Right atrium auricular region (tissue), 2 donors: Measurements from ENCODE around the gene TMEM255B. TPM values are rescaled to one million over a fixed set of nuclear protein-coding genes. Genes with fewer than 3 reads are reported as not detected.
"Not testable (repeated sequence)": the region's sequence is repeated elsewhere in the genome, so short reads cannot be mapped to it uniquely, and the experiment has no call there.

Source experiments
- DNase-seq: peaks from one replicate; pipeline ENCODE4 v3.0.0-alpha.2; 2019; ENCODE audit warnings: low spot score
- H3K27ac ChIP-seq, 2 donors: fragments of 200-600 bp; sonication (generic); 1 replicate in 1 of 2; 2 replicates in 1 of 2; pipeline ENCODE4 v1.5.1; 2016 to 2019
- H3K27me3 ChIP-seq, 2 donors: fragments of 200-600 bp; sonication (generic); one replicate each; pipeline versions ENCODE4 v1.5.1 to v1.6.0; 2017 to 2019
- H3K36me3 ChIP-seq: fragments of 200-600 bp; sonication (generic); one replicate; pipeline ENCODE4 v1.5.1; 2016
- H3K4me1 ChIP-seq, 2 donors: fragments of 200-600 bp; sonication (generic); one replicate each; pipeline versions ENCODE4 v1.5.1 to v1.6.0; 2017 to 2019
- H3K4me3 ChIP-seq, 2 donors: fragments of 200-600 bp; sonication (generic); 1 replicate in 1 of 2; 2 replicates in 1 of 2; pipeline ENCODE4 v1.5.1; 2017 to 2019; ENCODE audit warnings: mild to moderate bottlenecking in 1 of 2, moderate library complexity in 1 of 2
- H3K9me3 ChIP-seq, 2 donors: fragments of 200-600 bp; sonication (generic); one replicate each; pipeline ENCODE4 v1.5.1; 2019
- total RNA-seq, 2 donors: library from RNA; depleted of rRNA; stranded (reverse); fragments of >200 nt; gene quantifications; one replicate each; pipeline ENCODE4 v1.1.0, GENCODE V29; 2016
- TF ChIP-seq, protein P1 (sequence below), 2 donors: fragments of 200-600 bp; sonication (generic); IDR thresholded peaks; one replicate each; pipeline ENCODE4 v1.5.1; 2019; ENCODE audit warnings: antibody characterized with exemption in 2 of 2

Gene TMEM255B
- total RNA-seq, 2 donors from 2014 or later = 5.2 to 6.0 TPM

DNA sequence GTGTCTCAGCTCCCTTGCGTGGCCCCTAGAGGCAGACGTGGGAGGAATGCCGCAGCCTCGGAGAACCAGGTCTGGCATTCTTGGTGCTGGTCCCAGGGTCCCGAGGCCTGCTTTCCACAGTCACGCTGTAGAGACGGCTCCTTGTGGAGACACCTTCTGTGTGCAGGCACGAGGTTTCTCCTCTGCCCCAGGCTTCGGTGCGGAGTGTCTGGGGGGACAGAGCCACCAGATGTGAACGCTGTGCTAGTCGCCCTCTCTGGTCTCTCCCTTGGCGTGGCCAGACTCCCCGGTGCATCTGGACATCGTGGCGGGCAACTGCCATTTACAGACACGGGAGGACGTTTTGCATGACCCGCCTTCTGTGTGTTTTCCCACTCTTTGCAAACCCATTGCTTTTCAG lies 7.5 kb upstream of the TMEM255B start:
- TF ChIP-seq, protein P1, sequence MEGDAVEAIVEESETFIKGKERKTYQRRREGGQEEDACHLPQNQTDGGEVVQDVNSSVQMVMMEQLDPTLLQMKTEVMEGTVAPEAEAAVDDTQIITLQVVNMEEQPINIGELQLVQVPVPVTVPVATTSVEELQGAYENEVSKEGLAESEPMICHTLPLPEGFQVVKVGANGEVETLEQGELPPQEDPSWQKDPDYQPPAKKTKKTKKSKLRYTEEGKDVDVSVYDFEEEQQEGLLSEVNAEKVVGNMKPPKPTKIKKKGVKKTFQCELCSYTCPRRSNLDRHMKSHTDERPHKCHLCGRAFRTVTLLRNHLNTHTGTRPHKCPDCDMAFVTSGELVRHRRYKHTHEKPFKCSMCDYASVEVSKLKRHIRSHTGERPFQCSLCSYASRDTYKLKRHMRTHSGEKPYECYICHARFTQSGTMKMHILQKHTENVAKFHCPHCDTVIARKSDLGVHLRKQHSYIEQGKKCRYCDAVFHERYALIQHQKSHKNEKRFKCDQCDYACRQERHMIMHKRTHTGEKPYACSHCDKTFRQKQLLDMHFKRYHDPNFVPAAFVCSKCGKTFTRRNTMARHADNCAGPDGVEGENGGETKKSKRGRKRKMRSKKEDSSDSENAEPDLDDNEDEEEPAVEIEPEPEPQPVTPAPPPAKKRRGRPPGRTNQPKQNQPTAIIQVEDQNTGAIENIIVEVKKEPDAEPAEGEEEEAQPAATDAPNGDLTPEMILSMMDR (IDR thresholded peaks at IDR 0.05) = no peak
- DNase-seq = no peak
- Histone ChIP-seq H3K27ac (no peak overlapping the region), H3K27me3 (no peaks in the 10 kb centered on the region), H3K4me3 (no peak overlapping the region), H3K36me3 (no peaks in the 10 kb centered on the region), H3K4me1 (peaks cover 0 to 11% of the 10 kb centered on the region in 2 donors), H3K9me3 (no peaks in the 10 kb centered on the region)

DNA sequence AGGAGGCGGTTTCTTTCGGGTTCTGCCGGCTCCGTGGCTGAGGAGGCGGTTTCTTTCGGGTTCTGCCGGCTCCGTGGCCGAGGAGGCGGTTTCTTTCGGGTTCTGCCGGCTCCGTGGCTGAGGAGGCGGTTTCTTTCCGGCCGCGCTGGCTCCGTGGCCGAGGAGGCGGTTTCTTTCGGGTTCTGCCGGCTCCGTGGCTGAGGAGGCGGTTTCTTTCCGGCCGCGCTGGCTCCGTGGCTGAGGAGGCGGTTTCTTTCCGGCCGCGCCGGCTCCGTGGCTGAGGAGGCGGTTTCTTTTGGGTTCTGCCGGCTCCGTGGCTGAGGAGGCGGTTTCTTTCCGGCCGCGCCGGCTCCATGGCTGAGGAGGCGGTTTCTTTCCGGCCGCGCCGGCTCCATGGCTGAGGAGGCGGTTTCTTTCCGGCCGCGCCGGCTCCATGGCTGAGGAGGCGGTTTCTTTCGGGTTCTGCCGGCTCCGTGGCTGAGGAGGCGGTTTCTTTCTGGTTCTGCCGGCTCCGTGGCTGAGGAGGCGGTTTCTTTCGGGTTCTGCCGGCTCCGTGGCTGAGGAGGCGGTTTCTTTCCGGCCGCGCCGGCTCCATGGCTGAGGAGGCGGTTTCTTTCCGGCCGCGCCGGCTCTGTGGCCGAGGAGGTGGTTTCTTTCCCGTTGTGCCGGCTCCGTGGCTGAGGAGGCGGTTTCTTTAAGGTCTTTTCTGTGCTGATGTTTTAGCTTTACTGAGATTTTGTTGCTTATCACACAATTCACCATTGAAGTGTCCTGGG lies 6.6 kb upstream of the TMEM255B start:
- H3K9me3 ChIP-seq, H3K27me3 ChIP-seq, H3K36me3 ChIP-seq, H3K4me3 ChIP-seq, DNase-seq, H3K27ac ChIP-seq: not testable (repeated sequence)
- H3K4me1 ChIP-seq = peaks cover 0 to 11% of the 10 kb centered on the region in 2 donors

DNA sequence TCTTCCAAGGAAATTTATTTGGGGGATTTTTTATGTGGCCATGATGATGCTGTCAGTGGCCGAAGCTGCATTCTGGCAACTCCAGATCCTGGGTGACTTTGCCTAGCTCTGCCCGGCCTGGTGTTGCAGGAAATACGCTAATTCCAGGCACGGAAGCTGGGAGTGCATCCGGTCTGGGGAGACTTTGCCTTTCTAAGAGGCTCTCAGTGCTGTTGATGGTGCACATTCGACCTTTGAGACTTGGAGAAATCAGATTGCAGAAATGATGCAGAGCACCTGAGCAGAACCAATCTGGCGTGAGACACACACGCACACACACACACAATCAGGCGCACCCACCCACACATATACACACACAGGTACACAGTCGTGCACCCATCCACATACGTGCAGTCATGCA lies 5.9 kb upstream of the TMEM255B start:
- H3K9me3 ChIP-seq = no peaks in the 10 kb centered on the region
- TF ChIP-seq, protein P1 (IDR thresholded peaks at IDR 0.05) = no peak
- no peaks in the 10 kb centered on the region for H3K27me3 ChIP-seq
- no peak overlapping the region for H3K27ac ChIP-seq
- H3K4me1 ChIP-seq = peaks cover 0 to 14% of the 10 kb centered on the region in 2 donors
- no peak overlapping the region for H3K4me3 ChIP-seq
- no peaks in the 10 kb centered on the region for H3K36me3 ChIP-seq
- no peak for DNase-seq

DNA sequence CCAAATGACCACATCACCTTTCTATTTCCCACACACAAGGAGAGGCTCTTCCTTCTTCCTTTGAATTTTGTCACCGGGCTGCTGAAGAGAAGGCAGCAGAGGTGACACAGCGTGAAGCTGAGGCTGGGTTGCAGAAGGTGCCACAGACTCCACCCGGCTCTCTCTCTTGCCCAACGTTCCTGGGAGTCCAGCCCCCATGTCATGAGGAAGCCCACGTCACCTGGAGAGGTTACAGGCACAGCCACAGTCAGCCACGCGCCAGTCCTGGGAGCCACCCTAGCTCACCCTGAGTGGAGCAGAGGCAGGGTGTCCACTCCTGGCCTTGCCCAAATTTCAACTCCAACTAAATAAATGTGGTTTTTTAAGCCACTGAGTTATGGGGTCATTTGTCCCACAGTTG lies 4.8 kb upstream of the TMEM255B start:
- no peak overlapping the region for H3K27ac ChIP-seq
- H3K36me3 ChIP-seq = no peaks in the 10 kb centered on the region
- no peak for DNase-seq
- H3K27me3 ChIP-seq = no peaks in the 10 kb centered on the region
- H3K4me1 ChIP-seq = peaks cover 0 to 12% of the 10 kb centered on the region in 2 donors
- H3K9me3 ChIP-seq = no peaks in the 10 kb centered on the region
- H3K4me3 ChIP-seq = no peak overlapping the region
- TF ChIP-seq, protein P1 (IDR thresholded peaks at IDR 0.05) = no peak

DNA sequence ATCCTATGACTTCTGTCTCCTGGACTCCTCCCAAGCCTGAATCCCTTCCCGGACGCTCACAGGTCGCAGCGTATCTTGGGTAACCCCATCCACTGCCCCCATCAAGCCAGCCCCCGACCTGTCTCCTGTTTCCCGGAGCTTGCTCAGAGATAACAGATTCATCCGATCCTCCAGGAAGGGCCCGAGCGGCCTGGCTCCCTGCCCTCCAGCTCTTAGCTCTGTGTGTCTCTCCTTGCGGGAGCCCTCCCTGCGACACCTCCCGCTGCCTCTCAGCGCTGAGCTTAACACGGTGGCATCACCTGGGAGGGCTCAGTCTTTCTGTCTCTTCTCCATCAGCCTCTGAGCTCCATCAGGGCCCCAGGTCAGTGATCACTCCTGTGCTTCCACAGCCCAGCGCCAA lies 4.3 kb upstream of the TMEM255B start:
- H3K27me3 ChIP-seq = no peaks in the 10 kb centered on the region
- H3K9me3 ChIP-seq = no peaks in the 10 kb centered on the region
- peaks cover 0 to 11% of the 10 kb centered on the region in 2 donors for H3K4me1 ChIP-seq
- DNase-seq = no peak
- H3K27ac ChIP-seq = no peak overlapping the region
- TF ChIP-seq, protein P1 (IDR thresholded peaks at IDR 0.05) = no peak
- H3K36me3 ChIP-seq = no peaks in the 10 kb centered on the region
- no peak overlapping the region for H3K4me3 ChIP-seq

DNA sequence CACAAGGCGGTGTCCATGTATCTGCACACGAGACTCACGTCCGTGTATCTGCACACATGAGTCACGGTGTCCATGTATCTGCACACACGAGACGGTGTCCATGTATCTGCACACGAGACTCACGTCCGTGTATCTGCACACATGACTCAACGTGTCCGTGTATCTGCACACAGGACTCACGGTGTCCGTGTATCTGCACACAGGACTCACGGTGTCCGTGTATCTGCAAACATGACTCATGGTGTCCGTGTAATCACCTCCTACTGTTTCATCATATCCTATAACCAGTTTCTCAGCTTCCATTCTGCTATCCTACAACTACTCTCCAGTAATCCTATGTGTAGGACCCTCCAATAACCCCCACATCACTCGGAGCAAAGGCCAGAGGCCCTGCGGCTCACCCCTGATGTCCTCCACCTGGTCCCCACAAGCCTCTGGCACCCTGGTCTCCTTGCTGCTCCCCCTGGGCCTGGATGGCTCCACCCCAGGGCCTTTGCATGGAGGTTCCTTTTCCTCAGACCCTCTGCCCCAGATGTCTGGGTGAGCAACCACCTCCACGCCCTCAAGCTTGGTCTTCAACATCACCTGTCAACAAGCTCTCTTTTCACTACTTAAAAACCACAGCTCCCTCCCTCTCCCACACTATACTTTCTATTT lies 2.5 kb upstream of the TMEM255B start:
- no peak for DNase-seq

More for the DNA sequence above, 2.5 kb upstream of the TMEM255B start:
- Histone ChIP-seq H3K27ac (no peak overlapping the region), H3K4me3 (no peak overlapping the region), H3K4me1 (peaks cover 0 to 16% of the 10 kb centered on the region in 2 donors), H3K27me3 (no peaks in the 10 kb centered on the region), H3K36me3 (no peaks in the 10 kb centered on the region), H3K9me3 (no peaks in the 10 kb centered on the region)
- TF ChIP-seq, protein P1 (IDR thresholded peaks at IDR 0.05) = no peak
